ENCODE data around the gene SPEF1.

SPEF1 gene

DNA sequence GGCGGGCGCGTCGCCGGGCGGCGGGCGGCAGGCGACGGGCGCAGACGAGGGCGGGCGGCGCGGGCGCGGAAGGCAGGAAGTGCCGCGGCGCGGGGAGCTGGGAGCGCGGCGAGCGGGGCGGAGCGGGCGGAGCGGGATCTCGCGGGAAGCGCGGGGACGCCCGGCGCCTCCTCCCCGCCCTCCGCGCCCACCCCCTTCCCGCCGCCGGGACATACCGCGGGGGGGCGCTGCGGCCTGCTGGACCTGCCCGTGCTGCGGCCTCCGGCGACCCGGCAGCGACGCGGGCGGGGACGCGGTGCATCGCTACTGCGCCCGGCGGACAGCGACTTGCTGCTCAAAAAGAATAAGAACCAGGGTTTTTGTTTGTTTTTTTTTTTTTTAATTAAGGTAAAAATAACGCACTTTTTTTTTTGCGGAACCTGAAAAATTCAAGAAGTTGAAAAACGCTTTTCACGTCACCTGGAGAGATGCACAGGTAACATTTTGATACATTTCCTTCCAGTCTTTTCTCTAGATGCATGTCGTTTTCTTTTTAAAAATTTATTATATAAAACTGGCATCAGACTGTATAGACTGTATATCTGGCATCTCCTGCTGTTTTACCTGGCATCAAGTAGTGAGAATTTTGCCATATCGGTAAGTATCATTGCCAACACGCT is 5.5 kb upstream of the SPEF1 start, which contains the start of gene CENPB:
Gene CENPB (minus strand): TSS at position 76 of the 659 bp plus-strand sequence. CDS start 257 bp downstream, outside the sequence.
- DNase-seq, result peak; percentile 87

DNA sequence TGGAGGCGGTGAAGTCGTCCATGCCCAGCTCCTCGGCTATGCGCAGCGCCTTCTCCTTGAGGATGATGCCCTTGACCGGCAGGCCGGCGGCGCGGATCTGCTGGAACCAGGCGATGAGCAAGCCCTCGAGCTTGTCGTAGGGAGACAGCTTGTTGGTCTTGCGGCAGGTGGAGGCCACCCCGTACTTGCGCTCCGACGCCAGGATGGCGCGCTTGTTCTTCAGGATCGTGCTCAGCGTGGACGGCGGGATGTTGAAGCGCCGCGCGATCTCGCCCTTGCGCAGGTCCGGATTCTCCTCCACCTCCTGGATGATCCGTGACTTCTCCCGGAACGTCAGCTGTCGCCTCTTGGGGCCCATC is 4.9 kb upstream of the SPEF1 start:
- DNase-seq, result peak; percentile 42

DNA sequence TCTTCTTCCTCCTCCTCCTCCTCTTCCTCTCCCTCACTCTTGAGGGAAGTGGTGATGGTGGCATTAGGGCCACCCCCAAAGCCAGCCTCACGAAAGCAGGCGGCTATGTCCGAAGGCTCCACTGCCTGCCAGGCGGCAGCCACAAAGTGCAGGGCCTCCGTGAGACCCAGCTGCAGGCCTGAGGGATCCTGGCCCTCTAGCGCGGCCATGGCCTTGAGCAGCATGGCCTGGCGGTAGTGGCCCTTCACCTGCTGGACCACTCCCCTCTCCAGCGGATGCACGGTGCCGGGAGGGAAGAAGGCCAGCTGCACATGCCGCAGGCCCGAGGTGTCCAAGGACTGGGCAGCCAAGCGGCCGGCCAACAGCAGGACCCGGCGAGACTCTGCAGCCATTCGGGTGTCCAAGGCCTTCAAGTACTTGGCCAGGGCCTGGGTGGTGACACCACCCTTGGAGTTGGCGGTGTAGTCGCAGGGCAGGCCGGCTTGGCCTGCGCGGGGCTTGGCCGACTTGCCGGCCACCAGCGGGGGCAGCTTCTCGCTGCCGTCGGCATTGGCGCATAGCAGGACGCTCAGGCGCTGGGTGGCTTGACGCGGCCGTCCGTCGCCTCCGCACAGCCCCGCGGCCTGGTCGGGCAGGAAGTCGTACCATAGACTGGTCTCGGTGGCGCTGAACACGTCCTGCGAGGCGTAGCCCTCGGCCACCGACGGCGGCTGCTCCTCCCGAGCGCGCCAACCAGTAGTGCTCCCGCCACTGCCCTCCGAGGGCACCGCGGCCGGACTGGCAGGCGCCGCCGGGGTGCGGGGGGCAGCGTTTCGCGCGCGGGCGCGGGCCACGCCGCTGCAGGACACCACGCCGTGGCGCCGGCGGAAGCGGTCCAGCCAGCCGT is 4.2 kb upstream of the SPEF1 start:
- no peak for DNase-seq

DNA sequence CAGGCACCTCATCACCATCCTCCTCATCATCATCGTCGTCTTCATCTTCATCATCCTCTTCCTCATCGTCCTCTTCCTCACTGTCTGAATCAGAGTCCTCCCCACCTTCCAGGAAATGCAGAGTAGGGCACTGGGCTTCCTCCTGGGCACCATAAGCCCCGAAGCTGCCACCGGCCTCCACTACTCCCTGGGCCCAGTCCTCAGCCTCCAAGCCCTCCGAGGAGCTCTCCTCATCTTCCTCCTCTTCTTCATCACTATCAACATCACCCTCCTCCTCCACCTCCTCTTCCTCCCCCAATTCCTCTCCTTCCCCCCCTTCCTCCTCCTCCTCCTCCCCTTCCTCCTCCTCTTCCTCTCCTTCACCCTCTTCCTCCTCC is 3.6 kb upstream of the SPEF1 start:
- no peak for DNase-seq

DNA sequence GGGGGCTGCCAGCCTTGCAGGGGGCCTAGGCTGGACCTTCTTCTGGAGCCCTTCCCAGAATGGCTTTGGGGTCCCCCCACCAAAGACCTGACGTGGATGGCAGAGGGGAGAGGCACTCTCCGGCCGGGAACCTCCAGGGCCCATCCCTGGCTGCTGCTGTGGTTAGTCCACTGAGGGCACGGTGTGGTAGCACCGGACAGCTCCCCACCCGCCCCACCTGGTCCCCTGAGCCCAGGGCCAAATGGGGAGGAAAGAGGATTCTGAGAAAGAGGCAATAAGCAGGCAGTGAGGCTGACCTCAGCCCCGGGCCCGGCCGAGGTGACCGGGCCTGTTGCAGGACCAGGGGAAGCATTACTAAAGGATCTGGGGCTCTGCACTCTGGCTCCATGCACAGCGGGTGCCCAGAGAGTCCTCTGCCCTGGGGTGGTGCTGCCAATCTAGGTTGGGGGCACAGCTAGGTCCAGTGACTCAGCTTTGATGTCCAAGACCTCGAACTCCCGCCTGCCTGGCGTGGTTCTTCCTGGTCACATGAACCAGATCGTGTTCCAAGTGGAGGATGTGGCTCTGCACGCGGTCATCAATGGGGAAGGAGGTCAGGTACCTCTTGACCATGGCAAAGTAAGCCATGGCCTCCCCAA is 3.1 kb upstream of the SPEF1 start:
- DNase-seq, result no peak

DNA sequence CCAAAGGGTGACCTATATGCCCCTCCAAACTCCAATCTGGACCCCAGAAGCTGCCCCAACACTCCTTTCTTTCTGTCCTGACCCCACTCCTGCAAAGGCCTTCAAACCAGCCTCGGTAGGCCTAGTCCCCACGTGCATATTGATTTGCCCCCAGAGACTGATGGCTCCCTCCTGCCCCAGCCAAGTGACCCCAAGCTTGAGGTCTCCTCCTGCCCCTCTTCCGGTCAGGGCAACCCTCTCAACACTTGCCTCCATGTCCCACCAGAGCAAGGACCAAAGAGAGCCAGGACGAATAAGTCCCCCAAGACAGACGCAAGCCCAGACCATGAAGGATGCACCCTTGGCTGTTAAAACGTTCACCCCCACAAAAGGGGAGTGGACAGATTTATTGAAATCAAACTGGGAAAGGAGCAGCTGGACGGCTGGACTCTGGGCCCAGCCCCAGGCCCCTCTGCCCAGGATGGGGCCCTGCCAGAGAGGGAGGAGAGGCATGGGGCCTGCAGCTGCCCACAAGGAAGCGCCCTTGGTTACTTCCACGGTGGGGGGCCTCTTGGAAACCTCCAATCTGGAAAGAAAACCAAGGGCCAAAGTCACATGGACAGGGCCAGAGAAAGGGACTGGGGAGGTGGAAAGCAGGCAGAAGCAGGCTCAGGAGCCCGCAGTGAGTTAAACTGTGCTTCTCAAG is 2.4 kb upstream of the SPEF1 start:
- DNase-seq, result no peak

DNA sequence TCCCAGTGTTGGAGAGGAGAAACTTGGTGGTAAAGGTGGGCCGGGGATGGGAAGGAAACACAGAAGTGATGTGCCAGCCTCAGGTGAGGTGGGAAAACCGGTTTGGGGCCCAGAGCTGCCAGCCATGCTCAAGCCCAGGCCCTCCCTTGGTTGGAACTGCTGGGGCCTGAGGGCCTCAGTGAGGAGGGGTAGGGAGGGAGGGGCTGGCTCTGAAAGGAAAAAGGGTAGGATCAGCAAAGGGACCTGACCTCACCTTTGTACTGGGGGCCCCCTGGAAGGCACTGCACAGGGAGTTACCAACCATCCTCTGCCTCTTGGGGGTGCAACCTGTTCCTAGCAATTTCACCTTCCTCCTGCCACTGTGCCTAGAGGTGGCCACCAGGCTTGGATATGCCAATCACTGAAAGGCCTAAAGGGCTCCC is 1.8 kb upstream of the SPEF1 start:
- DNase-seq, result no peak

DNA sequence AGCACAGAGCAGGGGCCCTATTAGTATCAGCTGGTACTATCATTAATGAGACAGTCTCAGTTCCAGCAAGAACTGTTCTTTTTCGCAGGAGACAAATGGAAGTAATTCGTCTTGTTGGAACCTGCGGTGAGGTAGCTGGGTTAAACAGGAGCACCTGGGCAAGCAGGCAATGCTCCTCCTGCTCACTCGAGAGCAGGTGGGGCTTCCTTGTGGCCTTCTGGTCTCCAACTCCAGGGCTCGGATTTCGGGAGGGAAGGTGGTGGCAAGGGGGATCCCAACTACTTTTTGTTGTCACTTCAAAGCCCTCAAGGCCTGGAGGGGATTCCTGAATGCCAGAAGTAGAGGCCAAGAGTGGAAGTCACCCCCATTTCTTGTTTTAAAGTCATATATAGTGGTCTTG is 1.3 kb upstream of the SPEF1 start:
- DNase-seq, result peak; percentile 41

DNA sequence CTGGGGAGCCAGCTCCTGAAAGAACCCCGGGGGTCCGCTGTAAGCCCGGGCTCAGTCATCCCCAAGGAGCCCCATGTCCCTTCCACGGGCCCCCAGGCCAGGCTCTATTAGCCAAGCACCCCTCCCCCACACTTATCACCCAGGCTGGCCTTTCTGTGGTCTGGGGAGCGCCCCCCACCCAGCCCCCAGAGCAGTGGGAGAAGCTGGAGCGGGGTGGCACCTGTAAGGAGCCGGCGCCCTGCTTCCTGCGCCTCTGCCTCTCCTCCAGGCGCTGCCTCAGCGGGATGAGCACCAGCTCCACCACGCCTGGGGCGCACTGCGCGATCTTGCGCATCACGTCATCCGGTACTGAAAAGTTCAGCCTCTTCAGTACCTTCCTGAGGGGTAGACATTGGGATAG is 2.3 kb downstream of the SPEF1 start:
- DNase-seq, result no peak

DNA sequence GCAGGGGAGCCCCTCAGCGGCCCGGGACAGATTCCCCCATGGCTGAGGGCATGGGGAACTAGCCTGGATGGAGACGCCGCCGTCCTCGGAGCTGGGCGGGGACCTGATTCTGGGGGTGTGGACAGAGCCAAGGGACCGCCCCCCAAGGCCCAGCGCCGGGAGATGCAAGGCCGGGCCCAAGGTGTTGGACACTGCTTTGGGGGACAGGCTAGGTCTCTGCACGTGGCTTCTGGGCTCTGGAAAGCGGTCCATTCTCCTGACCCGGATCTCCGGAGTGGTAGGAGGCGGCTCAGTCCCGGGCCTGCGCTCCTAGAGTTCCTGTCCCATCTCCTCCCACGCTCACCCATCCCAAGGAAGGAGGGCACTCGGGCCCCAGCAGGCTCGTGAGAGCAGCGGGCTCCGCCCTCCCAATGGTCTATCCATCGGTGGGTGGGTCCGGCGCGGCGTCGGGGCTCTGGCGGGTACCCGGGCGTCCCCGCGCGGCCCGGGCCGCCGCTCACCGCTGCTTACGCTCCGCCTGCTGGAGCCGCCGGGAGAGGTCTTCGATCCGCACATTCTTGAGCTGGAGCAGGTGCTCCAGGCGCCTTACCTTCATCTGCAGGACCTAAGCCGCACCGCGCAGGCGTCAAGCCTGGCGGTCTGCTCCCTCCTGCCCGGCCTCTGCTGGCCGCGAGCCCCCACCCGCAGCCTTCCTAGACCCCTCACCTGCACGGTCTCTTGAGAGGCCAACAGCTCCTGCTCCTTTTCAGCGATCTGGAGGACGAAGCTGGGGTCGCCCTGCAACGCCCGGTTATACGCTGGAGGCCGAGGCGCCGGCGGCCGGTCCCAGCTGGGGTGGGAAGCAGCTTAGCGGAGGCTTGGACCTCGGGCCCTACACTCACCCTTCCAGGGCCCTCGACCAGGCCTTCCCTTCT is 3.3 kb downstream of the SPEF1 start:
- peak; percentile 78 for DNase-seq

DNA sequence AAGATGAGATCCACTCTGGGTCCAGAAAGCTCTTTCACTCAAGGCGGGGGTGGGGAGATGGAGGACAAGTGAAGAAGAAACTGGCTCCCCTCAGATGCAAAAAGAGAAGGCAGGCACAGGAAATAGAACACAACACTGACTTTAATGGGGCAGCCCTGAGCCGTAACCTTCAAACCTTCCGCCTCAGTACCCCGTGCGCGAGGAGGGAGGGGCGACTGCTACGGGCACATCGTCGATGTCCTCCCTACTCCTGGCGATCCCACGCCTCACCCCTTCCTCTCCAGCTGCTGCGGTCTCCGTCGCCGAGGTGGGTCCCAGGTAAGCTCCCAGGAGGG is 3.9 kb downstream of the SPEF1 start:
- DNase-seq, result no peak

DNA sequence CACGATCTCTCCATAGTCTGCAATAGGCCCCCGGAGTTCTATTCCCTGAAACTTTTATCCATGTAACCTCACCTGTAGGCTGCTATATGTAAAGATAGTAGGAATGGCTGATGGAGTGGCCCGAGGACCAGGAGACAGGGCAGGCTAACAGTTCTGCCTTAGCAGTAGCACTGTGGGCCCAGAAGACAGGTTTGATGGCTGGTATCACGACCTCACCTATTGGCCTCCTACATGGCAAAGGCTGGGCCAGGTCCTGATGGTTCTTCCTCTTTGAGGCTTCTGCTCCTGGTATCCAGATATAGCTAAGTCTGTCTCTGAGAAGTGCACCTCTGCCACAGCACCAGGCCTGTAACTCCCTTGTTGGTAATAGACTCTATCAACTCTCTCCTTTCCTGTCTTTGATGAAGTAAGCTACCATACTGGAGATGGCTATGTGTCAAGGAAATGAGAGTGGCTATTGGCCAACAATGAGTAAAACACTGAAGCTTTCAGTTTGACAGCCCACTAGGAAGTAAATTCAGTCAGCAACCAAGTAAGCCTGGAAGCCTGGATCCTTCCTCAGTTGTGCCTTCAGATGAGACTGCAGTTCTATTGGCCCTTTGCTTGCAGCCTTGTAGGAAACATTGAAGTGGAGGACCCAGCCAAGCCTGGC is 5.7 kb downstream of the SPEF1 start:
- DNase-seq, result no peak

DNA sequence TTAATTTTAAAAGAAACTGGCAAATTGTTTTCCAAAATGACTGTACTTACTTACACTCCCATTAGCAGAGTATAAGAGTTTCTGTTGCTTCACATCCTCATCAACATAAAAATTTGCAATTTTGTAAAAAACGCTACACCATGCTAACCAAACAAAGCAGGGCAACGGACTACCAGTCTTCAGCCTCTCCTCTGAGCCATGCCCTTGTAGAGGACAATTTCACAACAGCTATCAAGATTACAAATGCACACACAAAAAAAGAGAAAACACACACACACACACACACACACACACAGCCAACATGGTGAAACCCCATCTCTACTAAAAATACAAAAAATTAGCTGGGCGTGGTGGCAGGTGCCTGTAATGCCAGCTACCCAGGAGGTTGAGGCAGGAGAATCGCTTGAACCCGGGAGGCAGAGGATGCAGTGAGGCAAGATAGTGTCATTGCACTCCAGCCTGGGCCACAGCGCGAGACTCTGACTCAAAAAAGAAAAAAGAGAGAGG is 9.6 kb downstream of the SPEF1 start:
- no peak for DNase-seq

DNA sequence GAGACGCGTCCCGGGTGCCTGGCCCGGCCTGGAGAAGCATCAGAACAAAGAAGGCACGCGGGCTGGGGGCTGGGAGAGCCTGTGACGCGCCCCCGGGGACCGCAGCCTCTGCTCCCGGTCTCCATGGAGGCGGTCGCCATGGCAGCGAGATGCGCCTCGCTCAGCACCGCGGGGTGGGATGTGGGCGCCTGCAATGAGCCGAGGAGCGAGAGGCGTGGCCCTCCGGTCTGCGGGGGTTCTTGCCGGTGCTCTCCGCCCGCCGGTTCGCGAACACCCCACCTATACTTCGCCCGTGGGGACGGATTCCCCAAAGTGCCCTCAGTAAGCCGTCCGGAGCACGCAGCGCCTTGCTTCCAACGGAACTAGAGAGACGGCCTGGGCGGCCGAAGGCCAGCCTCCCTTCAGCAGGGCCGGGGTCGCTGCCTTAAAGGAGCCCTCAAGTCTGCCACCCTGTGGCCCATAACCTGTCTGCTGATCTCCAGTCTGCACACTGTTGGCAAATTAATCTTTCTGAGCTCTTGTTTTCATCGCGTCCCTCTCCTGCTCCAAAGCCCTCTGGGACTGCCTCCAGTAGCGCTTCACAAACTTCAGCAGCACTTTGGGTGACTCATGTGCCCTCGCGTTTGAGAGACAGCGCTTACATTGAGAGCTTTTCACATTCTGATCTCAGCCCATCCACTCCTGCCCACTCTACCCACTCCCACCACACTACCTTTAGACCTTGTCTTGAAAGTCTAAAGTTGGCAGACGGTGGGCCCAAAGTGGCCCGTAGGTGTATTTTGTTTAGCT is 12.7 kb downstream of the SPEF1 start:
- DNase-seq, result peak; percentile 94

DNA sequence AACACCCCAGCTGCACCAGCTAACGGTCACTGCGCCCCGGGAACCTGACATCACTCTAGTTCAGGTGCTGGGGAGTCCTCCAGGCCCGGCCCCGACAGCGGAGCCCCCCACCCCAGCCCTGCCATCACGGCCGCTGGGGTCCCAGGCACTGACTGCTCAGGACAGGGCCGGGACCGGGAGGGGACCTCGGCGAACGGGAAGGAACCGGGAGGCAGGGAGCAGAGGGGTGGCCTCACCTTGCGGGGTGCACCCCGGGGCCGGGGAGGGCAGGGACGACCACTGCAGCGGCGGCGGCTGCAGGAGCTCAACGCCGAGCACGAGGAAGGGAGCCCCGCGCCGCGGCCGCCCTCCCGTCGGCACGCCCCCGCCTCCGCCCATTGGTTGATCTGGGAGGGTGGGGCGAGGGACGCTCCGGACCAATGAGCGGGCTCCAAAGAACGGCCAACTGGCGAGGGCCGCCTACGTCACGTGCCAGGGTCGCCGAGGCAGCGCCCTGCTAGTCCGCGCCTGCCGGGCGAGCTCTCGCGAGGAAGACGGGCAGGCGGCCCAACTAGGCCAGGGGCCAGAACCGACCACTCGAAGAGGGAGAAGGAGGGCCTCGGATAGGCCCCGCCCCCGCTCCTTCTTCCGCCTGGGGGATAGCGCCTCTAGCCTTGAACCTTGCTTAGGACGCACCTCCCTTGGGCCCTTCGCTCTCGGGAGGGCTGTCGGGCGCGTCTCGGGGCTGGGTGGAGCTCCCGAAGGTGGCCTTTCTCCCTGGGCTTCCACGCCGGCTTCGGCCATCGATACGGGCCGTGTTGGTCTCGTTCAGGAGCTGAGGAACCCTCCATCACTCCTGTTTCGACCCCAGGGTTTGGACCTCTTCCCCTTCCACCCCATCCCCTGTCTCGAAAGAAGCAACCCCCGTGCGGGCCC is 13.6 kb downstream of the SPEF1 start, which contains the start of gene ADISSP:
Gene ADISSP (minus strand): TSS at position 327 of the 915 bp plus-strand sequence. CDS start 7,653 bp downstream, outside the sequence.
- DNase-seq, result peak; percentile 99

DNA sequence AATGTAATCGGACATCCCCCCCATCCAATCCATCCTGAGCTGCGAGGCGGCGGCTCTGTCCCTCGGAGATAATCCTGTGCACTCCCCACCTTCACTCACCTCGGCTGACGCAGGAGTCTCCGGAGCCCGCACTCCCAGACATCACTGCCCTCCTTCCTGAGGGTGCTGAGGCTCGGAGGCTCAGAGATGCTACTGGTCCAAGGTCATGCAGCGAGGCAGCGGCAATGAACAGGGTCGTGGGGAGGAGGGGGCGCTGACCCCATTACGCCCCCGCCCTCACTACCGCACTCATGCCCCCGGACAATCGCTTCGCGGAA is 14.2 kb downstream of the SPEF1 start:
- DNase-seq, result peak; percentile 9

DNA sequence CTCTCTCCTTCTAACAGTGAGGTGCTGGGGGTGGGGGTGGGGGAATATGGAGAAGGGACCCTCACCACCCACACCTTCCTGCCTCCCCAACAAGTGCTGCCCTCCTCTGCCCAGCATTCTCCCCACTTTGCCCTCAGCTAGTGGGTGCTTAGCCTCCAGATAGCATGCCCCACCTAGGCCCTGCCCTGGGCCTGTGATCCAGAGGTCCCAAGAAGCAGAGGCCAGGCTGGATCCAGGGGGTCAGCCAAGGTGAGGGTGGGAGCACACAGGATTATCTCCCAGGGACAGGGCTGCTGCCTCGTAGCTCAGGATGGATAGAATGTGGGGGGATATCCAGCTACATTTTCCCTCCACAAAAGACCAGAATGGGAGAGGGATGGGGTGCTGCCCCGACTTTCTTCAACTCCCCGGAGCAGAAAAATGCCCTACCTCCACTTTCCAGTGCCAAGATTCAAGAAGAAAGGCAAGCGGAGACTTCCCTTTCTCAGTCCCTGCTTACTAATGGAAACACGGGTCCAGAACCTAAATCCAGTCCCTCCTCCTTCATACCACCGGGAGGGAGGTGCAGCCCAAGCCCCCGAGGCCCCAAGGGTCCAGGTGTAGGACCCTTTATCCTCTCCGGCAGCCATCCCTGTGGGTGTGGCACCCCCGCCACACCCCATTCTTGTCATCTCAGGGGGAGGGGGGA is 14.7 kb downstream of the SPEF1 start:
- no peak for DNase-seq

DNA sequence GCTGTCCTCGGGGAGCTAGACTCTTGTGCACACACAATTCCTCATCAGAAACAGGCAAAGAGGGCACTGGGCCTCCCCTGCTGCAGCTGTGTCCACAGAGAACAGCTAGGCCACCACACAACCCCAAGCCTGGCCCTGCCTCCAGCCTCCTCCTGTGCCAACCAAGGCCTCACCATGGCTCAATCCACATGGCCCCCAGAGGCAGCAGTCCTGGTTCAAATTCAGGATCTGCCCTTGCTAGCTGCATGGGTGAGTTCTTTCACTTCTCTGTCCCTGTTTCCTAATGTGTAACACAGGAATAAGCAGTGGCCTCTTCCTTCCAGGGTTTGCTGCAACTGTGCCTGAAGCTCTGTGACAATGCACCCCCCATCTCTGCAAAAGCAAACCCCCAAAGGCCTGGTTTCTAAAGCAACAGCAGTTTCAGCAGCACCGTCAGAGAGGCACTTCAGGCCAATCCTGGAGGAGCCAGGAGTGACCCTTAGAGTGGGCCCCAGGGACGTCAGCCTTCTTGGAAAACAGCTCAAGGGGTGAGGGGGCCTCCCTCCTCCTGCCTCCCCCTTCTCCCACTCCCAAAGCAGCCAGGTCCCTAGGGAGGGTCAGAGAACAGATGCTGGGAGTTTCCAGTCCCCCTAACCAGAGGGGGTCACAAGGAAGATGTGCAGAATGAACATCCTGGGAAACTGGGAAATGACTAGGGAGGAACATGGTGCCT is 15.9 kb downstream of the SPEF1 start:
- peak; percentile 30 for DNase-seq

Measured in NCI-H2171 treated with DMSO at 0.1 percent for 48 hours (cell line).